Karpas-422 (cell line): ENCODE results near the gene DENND2A. TPM values are rescaled to one million over a fixed set of nuclear protein-coding genes. Genes with fewer than 3 reads are reported as not detected.

Source experiments
- DNase-seq: peaks from one replicate; pipeline ENCODE4 v3.0.0-alpha.2; 2015
- H2AFZ ChIP-seq: fragments of 200-600 bp; sonication (generic); 2 replicates; pipeline ENCODE4 v1.6.1; 2014; ENCODE audit warnings: antibody characterized with exemption, low read length, mixed read lengths
- H3K27ac ChIP-seq: fragments of 200-600 bp; sonication (generic); 2 replicates; pipeline ENCODE4 v1.5.1; 2014; ENCODE audit warnings: mild to moderate bottlenecking, low read length, moderate library complexity
- H3K27me3 ChIP-seq: fragments of 200-600 bp; sonication (generic); 2 replicates; pipeline ENCODE4 v1.6.1; 2014; ENCODE audit warnings: low read length, mixed read lengths
- H3K36me3 ChIP-seq: fragments of 200-600 bp; sonication (generic); 2 replicates; pipeline ENCODE4 v1.6.1; 2014; ENCODE audit warnings: low read length, mixed read lengths; ENCODE audit not compliant: insufficient read depth
- H3K4me1 ChIP-seq: fragments of 200-600 bp; sonication (generic); 2 replicates; pipeline ENCODE4 v1.6.1; 2014; ENCODE audit warnings: mild to moderate bottlenecking, low read length, mixed read lengths
- H3K4me2 ChIP-seq: fragments of 200-600 bp; sonication (generic); 2 replicates; pipeline ENCODE4 v1.6.1; 2014; ENCODE audit warnings: low read length, low read depth, mild to moderate bottlenecking; ENCODE audit not compliant: poor library complexity, severe bottlenecking
- H3K4me3 ChIP-seq: fragments of 200-600 bp; sonication (generic); 2 replicates; pipeline ENCODE4 v1.5.1; 2014; ENCODE audit warnings: mild to moderate bottlenecking, antibody characterized with exemption, low read length, mixed read lengths
- H3K79me2 ChIP-seq: fragments of 200-600 bp; sonication (generic); 2 replicates; pipeline ENCODE4 v1.6.1; 2014; ENCODE audit warnings: mild to moderate bottlenecking, low read length, mixed read lengths
- H3K9ac ChIP-seq: fragments of 200-600 bp; sonication (generic); 2 replicates; pipeline ENCODE4 v1.6.0; 2014; ENCODE audit warnings: low read length
- H3K9me2 ChIP-seq: fragments of 200-600 bp; sonication (generic), shearing (Covaris generic); replicated peaks from 2 replicates; pipeline ENCODE4 v1.6.0; 2014; ENCODE audit warnings: mild to moderate bottlenecking, low read length, moderate library complexity; ENCODE audit not compliant: insufficient read depth
- H3K9me3 ChIP-seq: fragments of 300-700, 200-600 bp; sonication (generic); 2 replicates; pipeline ENCODE4 v1.6.1; 2014; ENCODE audit warnings: low read length, mixed read lengths
- H4K20me1 ChIP-seq: fragments of 200-600 bp; sonication (generic); 2 replicates; pipeline ENCODE4 v1.6.1; 2014; ENCODE audit warnings: mild to moderate bottlenecking, antibody characterized with exemption, low read length, low read depth; ENCODE audit not compliant: insufficient read depth
- total RNA-seq: library from RNA; depleted of rRNA; stranded (reverse); fragments of >200 nt; shearing (Covaris generic); gene quantifications from 2 replicates; pipeline ENCODE4 v1.2.3, GENCODE V29; 2014; ENCODE audit warnings: low replicate concordance

Gene DENND2A
- total RNA-seq, 1 experiment from 2014 or later = not detected

DNA sequence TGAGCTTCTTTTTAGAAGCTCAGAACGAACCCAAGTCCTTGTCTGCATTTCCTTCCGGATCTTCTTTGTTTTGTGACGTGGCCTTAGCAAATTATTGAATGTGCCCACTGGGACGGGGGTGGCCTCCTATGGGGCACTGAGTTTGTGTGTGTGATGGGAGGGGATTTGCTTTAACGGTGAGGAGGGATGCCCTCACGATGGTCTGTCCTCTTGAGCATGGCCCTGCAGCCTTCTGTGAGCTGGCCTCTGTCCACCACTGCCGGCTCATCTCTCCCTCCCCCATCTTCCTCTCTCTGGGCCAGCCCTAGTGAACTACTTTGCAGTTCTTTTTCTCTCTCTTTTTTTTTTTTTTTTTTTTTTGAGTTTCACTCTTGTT lies 98.4 kb downstream of the DENND2A start:
- H3K4me3 ChIP-seq = no peak overlapping the region
- no peaks in the 10 kb centered on the region for H3K27me3 ChIP-seq
- H3K4me2 ChIP-seq = no peak overlapping the region
- no peak overlapping the region for H2AFZ ChIP-seq
- H3K27ac ChIP-seq = no peak overlapping the region
- H3K9me2 ChIP-seq = no peaks in the 10 kb centered on the region
- H3K79me2 ChIP-seq = no peaks in the 10 kb centered on the region
- H4K20me1 ChIP-seq = 0 out of 2 replicates have a peak, but pooled peaks cover 4% of the 10 kb centered on the region
- H3K4me1 ChIP-seq = no peaks in the 10 kb centered on the region
- no peaks in the 10 kb centered on the region for H3K9me3 ChIP-seq
- no peak for DNase-seq
- no peaks in the 10 kb centered on the region for H3K36me3 ChIP-seq
- H3K9ac ChIP-seq = no peak overlapping the region

DNA sequence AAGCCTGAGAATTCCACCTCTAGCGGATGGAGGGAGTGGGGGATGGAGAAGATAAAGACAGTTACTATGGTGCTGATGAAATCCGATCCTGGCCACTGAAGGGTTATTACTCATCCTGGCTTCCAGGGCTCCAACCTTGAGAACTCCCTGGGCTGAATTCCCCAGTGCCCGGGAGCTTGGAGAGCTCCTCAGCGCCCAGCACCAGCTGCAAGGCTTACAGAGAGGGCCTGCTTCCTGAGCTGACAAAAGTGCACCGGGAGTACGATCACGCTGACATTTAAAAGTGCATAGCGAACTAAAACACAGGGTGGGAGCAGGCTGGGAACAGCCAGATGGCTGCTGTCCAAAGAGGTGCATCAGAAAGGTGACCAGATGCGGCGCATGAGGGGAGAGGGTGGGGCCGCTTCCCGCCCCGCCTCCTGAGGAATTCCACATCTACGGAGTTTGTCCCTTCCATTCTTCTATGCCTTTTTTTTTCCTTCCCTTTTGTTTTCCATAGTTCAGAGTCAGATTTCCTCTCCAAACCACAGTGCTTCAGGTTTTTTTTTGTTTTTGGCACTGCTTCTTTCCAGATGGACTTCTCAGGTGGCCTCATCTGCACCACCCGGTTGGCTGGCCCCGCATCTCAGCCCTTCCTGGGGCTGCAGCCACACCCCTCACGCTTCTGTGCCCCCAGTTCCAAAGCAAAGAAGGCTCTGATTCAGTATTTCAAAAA lies 98.9 kb downstream of the DENND2A start:
- H3K9me2 ChIP-seq = no peaks in the 10 kb centered on the region
- no peaks in the 10 kb centered on the region for H3K27me3 ChIP-seq
- no peak overlapping the region for H3K4me2 ChIP-seq
- H3K79me2 ChIP-seq = no peaks in the 10 kb centered on the region
- no peak overlapping the region for H2AFZ ChIP-seq
- no peaks in the 10 kb centered on the region for H3K36me3 ChIP-seq
- H3K4me1 ChIP-seq = no peaks in the 10 kb centered on the region
- no peaks in the 10 kb centered on the region for H3K9me3 ChIP-seq
- no peak for DNase-seq
- H3K27ac ChIP-seq = no peak overlapping the region
- no peaks in the 10 kb centered on the region for H4K20me1 ChIP-seq
- H3K4me3 ChIP-seq = no peak overlapping the region
- H3K9ac ChIP-seq = no peak overlapping the region

DNA sequence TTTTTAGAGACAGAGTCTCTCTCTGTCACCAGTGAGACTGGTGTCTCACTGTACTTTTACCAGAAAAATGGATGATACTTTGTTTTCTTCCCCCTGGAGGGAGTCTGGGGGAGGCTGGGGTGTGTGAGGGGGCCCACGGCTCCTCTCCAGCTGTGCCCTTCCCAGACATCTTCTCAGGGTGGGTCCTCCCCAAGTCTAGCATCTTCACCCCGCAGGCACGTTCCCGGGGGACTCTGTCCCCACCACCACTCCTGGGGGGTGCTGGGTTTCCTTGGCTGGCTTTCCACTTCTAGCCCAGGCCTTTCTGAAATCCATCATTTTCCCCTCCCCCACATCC lies 99.5 kb downstream of the DENND2A start:
- Histone ChIP-seq H3K9ac (no peak overlapping the region), H2AFZ (no peak overlapping the region), H3K36me3 (no peaks in the 10 kb centered on the region), H3K79me2 (no peaks in the 10 kb centered on the region), H3K4me1 (no peaks in the 10 kb centered on the region), H3K9me2 (no peaks in the 10 kb centered on the region), H3K27ac (no peak overlapping the region), H4K20me1 (no peaks in the 10 kb centered on the region), H3K9me3 (no peaks in the 10 kb centered on the region), H3K4me3 (no peak overlapping the region), H3K27me3 (no peaks in the 10 kb centered on the region), H3K4me2 (no peak overlapping the region)
- DNase-seq = no peak

DNA sequence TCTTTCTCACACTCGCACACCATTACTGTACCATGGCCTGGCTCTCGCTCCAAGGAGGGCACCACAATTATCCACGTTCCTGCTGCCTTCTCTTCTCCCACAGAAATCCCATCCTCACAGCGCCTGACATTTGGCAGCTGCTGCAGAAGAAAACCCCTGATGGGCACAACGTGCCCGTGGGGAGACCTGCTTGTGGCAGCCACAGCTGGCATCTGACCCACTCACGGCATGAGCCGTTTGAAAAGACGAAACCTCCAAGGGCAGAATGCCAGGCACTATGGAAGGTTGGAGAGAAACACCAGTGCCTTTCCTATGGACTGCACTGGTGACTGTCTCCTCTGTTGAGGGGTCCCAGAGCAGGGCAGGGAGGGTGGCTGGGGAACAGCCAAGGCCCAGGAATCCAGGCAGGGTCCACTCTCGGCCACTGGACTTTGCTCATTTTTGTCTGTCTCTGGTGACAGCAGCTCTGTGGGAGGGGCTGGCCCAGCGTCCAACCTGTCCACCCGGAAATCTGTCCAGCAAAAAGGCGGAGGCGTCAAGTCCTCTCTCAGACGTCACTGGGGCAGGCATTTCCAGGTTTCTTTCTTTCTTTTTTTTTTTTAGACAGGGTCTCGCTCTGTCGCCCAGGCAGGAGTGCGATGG lies 100.4 kb downstream of the DENND2A start:
- H3K36me3 ChIP-seq = no peaks in the 10 kb centered on the region
- no peaks in the 10 kb centered on the region for H3K4me1 ChIP-seq
- H3K9me2 ChIP-seq = no peaks in the 10 kb centered on the region
- no peaks in the 10 kb centered on the region for H4K20me1 ChIP-seq
- H3K27ac ChIP-seq = no peak overlapping the region
- H3K9ac ChIP-seq = no peak overlapping the region
- no peaks in the 10 kb centered on the region for H3K27me3 ChIP-seq
- H3K4me2 ChIP-seq = no peak overlapping the region
- H3K79me2 ChIP-seq = no peaks in the 10 kb centered on the region
- DNase-seq = no peak
- no peaks in the 10 kb centered on the region for H3K9me3 ChIP-seq
- no peak overlapping the region for H2AFZ ChIP-seq
- no peak overlapping the region for H3K4me3 ChIP-seq

DNA sequence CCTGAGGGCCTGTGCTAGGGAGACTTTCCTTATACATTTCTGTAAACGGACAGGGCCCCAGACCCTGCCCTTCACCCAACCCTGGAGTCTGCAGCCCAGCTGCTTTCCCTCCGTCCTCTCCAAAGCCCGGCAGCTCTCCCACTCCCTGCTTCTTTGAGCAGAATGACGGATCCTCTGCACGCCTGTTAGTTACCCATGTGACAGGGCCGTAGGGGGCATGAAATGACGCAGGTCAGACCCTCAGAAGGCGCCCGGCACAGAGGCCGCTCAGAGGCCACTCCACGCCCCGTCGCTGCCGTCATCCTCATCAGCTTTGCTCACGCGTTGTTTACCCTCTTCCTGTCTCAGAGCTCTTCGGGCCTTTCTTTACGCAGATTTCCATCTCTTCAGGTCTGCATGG lies 101.2 kb downstream of the DENND2A start:
- Histone ChIP-seq H3K27me3 (no peaks in the 10 kb centered on the region), H3K9me3 (no peaks in the 10 kb centered on the region), H2AFZ (no peak overlapping the region), H3K4me1 (no peaks in the 10 kb centered on the region), H4K20me1 (no peaks in the 10 kb centered on the region), H3K4me3 (no peak overlapping the region), H3K9ac (no peak overlapping the region), H3K36me3 (no peaks in the 10 kb centered on the region), H3K4me2 (no peak overlapping the region), H3K9me2 (no peaks in the 10 kb centered on the region), H3K79me2 (no peaks in the 10 kb centered on the region), H3K27ac (no peak overlapping the region)
- no peak for DNase-seq

DNA sequence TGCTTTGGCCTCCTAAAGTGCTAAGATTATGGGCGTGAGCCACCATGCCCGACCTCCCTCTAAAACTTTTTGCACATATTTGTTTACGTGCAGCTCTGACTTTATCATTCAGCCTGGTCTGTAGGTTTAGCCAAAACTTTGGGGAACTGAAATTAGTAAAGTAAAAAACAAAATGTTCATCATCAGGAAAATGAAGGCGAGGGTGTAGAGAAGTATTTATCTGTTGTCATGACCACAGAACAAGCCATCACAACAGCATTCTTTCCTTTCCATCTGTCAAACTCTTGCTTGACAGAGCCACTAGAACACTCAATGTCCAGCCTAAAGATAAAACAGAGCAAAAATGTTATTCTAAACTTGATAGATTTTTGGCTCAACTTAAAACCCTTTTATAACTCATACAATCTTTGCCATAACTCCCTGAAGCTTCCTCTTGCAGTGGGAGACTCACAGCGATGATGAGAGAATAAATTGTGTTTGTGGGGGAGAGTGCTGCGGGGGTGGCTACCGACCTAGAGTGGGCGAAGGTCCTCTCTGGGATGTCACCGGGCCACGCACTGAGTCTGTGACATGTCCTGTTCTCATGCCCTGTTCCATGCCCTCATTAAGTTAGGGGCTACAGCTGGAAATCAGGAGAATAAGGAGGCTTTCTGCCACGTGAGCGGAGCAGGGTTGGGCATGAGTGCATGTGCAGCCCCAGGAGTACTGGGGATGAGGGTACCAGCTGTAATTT lies 102.7 kb downstream of the DENND2A start:
- Histone ChIP-seq H3K9me3 (no peaks in the 10 kb centered on the region), H3K4me3 (no peak overlapping the region), H3K4me2 (no peak overlapping the region), H3K79me2 (no peaks in the 10 kb centered on the region), H3K4me1 (no peaks in the 10 kb centered on the region), H3K9me2 (no peaks in the 10 kb centered on the region), H3K9ac (no peak overlapping the region), H3K27me3 (no peaks in the 10 kb centered on the region), H2AFZ (no peak overlapping the region), H3K36me3 (no peaks in the 10 kb centered on the region), H4K20me1 (no peaks in the 10 kb centered on the region), H3K27ac (no peak overlapping the region)
- no peak for DNase-seq

DNA sequence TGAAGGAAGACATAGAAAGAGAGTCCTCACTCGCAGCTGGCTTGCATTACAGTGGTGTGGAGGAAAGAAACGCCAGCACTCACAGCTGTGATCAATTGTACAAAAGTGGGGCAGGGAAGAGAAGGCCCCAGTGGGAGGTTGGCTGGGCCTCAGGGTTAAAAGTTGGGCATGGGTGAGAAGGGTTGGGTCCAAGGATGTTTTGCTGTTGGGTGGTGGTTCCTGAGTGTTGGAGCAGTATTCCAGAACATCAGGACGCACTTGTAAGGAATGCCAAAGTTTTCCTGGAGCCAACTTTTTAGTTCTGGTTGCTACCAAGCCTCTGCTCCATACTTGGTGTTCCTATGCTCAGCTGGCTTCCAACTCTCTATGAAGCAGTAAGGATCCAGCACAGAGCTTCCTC lies 105.9 kb downstream of the DENND2A start:
- H4K20me1 ChIP-seq = no peaks in the 10 kb centered on the region
- no peak for DNase-seq
- H2AFZ ChIP-seq = no peak overlapping the region
- no peak overlapping the region for H3K9ac ChIP-seq
- H3K4me3 ChIP-seq = no peak overlapping the region
- no peak overlapping the region for H3K27ac ChIP-seq
- H3K4me2 ChIP-seq = no peak overlapping the region
- H3K9me3 ChIP-seq = no peaks in the 10 kb centered on the region
- H3K36me3 ChIP-seq = no peaks in the 10 kb centered on the region
- no peaks in the 10 kb centered on the region for H3K4me1 ChIP-seq
- no peaks in the 10 kb centered on the region for H3K27me3 ChIP-seq
- H3K79me2 ChIP-seq = no peaks in the 10 kb centered on the region
- H3K9me2 ChIP-seq = no peaks in the 10 kb centered on the region

DNA sequence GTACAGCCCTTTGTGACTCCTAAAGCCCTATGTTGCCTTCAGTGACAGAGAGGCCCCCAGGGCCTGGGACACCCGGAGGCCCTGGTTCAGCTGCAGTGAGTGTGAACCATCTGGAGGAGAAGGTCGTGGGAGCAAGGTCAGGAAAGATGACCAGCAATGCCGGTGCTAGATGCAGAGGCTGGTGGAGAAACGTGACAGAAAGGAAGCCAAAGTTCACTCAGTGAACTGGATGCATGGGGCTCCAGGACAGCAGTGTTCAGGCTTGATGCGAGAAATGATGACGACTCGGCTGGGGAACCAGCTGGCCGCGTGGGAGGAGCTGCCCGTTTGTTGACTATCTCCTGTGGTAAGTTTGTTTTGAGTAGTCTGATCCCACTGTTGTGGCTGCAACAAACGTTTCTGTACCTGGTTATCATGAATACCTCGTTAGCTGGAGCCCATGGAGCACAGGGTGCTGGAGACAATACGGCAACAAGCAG lies 107.2 kb downstream of the DENND2A start:
- Histone ChIP-seq H3K4me2 (no peak overlapping the region), H3K27ac (no peak overlapping the region), H3K9me2 (no peaks in the 10 kb centered on the region), H3K9ac (no peak overlapping the region), H3K27me3 (no peaks in the 10 kb centered on the region), H3K9me3 (no peaks in the 10 kb centered on the region), H4K20me1 (no peaks in the 10 kb centered on the region), H3K36me3 (no peaks in the 10 kb centered on the region), H3K79me2 (no peaks in the 10 kb centered on the region), H3K4me3 (no peak overlapping the region), H3K4me1 (no peaks in the 10 kb centered on the region), H2AFZ (no peak overlapping the region)
- DNase-seq = no peak
